Putamen (tissue), 1 donor: Measurements from ENCODE around the gene GPR156.
"Not testable (repeated sequence)": the region's sequence is repeated elsewhere in the genome, so short reads cannot be mapped to it uniquely, and the experiment has no call there.

Experiments used
- DNase-seq: peaks from one replicate; pipeline ENCODE4 v3.0.0-alpha.2; 2016; ENCODE audit warnings: low spot score

Gene GPR156

GRCh38 chr3:120160050-120160449 lies 125.0 kb downstream of the GPR156 start:
- DNase-seq: no peak

- no peak for DNase-seq
Measured at GRCh38 chr3:120157681-120158080, 127.3 kb downstream of the GPR156 start.

- DNase-seq: no peak
Measured at GRCh38 chr3:120157113-120157512, 127.9 kb downstream of the GPR156 start.

- no peak for DNase-seq
Measured at GRCh38 chr3:120156699-120157098, 128.3 kb downstream of the GPR156 start.

GRCh38 chr3:120155694-120156093 lies 129.3 kb downstream of the GPR156 start:
- DNase-seq: not testable (repeated sequence)

- no peak for DNase-seq
Measured at GRCh38 chr3:120155108-120155507, 129.9 kb downstream of the GPR156 start.

GRCh38 chr3:120153294-120153693 lies 131.7 kb downstream of the GPR156 start:
- DNase-seq: no peak

- DNase-seq: no peak
Measured at GRCh38 chr3:120151791-120152190, 133.2 kb downstream of the GPR156 start.

- no peak for DNase-seq
Measured at GRCh38 chr3:120148187-120148949, 136.7 kb downstream of the GPR156 start.

- DNase-seq: no peak
Measured at GRCh38 chr3:120147072-120147871, 137.8 kb downstream of the GPR156 start.

GRCh38 chr3:120145542-120146285 lies 139.3 kb downstream of the GPR156 start:
- DNase-seq: no peak

GRCh38 chr3:120144267-120144666 lies 140.8 kb downstream of the GPR156 start:
- no peak for DNase-seq

- DNase-seq: no peak
Measured at GRCh38 chr3:120143676-120144075, 141.3 kb downstream of the GPR156 start.

GRCh38 chr3:120142236-120142635 lies 142.8 kb downstream of the GPR156 start:
- no peak for DNase-seq

- no peak for DNase-seq
Measured at GRCh38 chr3:120140098-120140742, 144.8 kb downstream of the GPR156 start.

GRCh38 chr3:120139140-120139539 lies 145.9 kb downstream of the GPR156 start:
- no peak for DNase-seq

- DNase-seq: no peak
Measured at GRCh38 chr3:120137548-120137947, 147.5 kb downstream of the GPR156 start.

GRCh38 chr3:120130656-120131055 lies 154.4 kb downstream of the GPR156 start:
- DNase-seq: no peak

GRCh38 chr3:120129718-120130513 lies 155.1 kb downstream of the GPR156 start:
- DNase-seq: no peak

GRCh38 chr3:120129051-120129450 lies 156.0 kb downstream of the GPR156 start:
- DNase-seq: no peak

- no peak for DNase-seq
Measured at GRCh38 chr3:120125992-120126391, 159.0 kb downstream of the GPR156 start.
